Stimulated activated CD4-positive, alpha-beta T cell treated with anti-CD3 and anti-CD28 coated beads, Interleukin-2, amount 100 ng/mL, for 4 hours (primary cell): ENCODE data around the gene TUSC1.
"Not testable (repeated sequence)": the region's sequence is repeated elsewhere in the genome, so short reads cannot be mapped to it uniquely, and the experiment has no call there.

Experiments used
- DNase-seq: peaks from one replicate; pipeline ENCODE4 v3.0.0-alpha.2; 2020; ENCODE audit warnings: low read depth

The TUSC1 gene

DNA sequence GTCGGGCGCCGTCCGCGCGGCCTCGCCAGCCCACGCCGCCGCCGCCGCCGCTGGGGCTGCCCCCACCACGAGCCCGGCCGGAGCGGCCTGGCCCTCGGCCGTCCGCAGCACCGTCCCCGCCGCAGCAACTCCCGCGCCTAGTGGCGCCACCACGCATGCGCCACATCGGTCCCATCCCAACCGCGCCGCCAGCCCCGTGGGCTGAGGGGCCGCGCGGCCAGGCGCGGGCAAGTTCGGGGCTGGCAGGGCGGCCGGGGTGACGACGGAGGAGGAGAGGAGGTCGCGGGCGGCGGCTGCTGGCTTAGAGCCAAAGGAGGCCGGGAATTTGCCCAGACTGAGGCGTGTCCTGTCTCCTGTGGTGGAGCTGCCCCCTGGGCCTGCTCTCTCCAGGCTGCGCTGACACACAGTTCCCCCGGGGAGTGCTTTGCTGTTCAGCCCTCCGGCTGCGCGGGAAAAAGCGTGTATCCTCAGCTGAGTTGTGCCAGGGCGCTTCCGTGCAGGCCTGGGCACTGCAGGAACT is at the start of gene TUSC1:
Gene TUSC1 (minus strand): TSS at position 298 of the 520 bp plus-strand sequence. CDS start 132 bp downstream, at position 166.
- no peak for DNase-seq

DNA sequence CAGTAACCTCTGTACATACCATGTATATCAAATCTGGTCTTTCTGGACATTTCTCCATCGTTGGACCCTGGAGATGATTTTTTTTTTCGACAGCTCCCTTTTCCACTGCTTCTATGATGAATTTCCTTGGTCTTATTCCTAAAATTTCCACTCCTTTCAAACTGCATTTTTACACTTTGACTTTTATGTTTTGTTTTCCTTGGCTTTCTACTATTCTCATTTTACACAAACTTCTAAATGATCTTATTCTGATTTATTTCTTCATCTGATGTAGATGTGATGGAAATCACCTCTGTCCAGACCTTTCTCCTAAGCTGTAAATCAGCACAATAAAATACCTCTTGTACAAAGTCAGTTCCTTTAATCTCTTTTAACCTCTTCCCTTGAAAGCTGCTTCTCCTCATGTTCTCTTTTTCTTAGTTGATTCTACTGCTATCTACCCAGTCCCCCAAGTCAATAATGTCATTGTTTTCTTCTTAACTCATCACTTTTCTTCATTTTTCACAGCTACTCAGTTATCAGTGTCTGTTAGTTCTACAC is 48.7 kb upstream of the TUSC1 start:
- no peak for DNase-seq

DNA sequence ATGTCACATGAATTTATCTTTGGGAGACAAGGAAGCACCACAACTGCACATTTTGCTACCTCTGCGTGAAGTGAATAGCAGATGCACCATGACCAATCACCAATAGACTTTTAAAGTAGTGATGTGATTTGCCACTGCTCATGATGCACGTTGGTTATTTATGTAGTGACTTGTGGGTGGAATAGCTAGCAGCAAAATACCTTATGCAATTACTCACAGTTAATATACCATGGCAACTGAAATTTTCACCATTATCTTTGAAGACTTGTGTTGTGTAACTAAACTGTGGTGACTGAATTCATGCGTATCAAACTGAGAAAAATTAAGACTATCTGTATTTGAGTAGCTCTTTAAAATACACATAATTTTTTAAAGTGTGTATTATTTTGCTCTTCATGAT is 46.2 kb upstream of the TUSC1 start:
- no peak for DNase-seq

DNA sequence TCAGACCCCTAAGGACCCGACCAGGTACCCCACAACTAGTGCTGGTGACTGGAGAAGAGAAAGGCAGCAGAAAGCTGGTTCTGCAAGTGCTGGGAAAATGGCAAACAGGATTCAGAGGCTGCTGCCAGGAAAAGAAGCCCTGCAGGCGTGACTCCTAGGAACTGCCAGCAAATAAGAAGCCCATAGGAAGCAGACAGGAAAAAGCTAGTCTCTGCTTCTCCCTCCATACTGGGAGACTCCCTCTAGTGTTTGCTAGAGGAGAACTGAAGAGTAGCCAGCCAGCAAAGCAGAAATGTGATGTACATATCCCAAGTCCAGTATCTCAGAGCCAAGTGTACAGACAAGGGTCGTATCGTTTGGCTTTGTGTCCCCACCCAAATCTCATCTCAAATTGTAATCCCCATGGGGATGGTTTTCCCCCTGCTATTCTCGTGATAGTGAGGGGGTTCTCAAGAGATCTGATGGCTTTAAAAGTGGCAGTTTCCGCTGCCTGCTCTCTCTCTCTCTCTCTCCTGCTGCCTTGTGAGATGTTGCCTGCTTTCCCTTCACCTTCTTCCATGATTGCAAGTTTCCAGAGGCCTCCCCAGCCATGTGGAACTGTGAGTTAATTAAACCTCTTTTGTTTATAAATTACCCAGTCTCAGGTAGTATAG is 38.1 kb upstream of the TUSC1 start:
- no peak for DNase-seq

DNA sequence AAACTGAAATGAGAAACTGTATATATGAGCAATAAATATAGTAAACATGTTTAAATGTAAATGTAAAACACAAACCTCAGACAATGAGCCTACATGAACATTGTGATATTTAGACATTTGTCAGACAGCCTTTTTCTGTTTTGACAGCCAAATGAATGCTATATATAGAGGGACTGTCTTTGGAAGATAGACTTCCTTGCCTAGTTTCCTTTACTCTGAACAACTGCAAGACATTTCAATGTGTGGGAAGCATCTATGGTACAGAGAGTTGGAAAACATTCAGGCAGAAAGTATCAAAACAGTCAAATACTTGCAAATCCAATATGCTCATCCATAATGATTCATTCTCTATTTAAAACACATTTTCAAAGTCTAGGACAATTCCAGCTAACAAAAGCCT is 31.7 kb upstream of the TUSC1 start:
- DNase-seq, result no peak

DNA sequence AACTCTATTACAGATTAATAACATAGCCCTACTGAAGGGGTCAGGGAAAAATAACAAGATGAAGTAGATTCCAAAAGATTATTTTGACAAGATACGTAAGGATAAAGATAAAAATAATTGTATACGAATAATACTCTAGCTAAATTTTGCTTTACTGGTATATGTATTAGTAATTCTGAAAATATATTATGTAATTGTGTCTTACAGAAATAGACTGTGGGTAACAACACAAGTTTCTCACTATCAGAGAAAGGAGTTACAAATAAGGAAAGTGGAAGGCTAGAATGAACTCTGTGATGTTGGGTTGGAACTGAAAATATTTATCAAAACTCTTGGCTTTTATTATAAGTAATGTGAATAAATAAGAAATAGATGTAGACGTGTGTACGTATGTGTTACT is 26.6 kb upstream of the TUSC1 start:
- no peak for DNase-seq

DNA sequence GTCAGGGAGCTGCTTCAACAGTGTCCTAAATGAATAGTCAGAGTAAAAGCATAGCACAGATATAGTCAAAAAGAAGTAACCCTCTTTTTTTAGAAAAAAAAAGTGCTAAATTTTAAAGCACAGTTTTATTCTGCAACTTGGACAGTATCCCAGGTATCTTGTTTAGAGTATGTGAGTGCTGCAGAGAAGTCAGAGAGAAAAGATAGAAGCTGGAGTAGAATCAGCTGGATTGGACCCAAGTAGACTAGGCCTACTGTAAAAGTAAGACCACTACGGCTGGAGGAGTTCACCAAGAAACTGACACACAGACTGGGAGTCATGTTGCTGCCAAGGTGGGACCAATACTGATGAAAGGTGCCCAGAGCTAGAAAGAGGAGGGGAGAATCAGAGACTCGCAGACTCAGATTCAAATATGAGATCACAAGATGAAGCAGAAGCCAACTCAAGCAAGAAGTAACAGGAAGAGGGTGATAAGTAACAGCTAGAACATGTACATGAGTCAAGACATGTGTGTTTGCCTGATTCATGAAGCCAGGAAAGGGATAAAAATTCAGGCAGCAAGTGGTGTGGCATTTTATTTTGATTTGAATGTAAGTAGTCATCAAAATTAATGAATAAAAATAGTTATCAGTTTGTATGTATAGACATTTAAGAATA is 25.6 kb upstream of the TUSC1 start:
- DNase-seq, result no peak

DNA sequence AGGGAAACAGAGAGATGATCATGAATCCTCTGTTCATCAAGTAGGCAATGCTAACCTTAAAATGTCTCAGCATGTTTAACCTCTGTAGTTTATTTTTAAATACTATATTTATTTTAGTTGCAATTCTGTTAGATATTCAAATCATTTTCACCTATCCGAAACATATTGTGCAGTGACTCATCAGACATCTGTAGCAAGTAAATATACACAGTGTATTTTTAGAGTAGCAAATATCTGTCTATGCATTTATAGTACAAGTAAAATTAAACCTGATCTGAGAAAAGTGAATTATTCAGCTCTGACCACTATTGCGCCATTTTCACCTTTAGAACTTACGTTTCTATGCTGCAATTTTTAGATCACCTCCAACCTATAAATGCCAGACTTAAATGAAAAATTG is 24.3 kb upstream of the TUSC1 start:
- no peak for DNase-seq

DNA sequence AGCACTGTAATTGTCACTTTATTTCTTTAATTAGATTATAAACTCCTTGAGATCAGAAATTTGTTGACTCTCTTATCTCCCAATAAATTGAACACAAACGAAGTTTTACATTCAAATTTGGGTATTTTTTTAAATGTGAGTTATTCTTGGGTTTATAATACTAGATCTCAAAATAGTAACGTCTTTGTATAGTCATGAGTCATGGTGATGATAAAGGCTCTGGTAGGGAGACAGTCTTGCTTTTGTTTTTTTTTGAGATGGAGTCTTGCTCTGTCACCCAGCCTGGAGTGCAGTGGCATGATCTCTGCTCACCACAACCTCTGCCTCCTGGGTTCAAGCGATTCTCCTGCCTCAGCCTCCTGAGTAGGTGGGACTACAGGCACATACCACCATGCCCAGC is 22.7 kb upstream of the TUSC1 start:
- DNase-seq, result not testable (repeated sequence)

DNA sequence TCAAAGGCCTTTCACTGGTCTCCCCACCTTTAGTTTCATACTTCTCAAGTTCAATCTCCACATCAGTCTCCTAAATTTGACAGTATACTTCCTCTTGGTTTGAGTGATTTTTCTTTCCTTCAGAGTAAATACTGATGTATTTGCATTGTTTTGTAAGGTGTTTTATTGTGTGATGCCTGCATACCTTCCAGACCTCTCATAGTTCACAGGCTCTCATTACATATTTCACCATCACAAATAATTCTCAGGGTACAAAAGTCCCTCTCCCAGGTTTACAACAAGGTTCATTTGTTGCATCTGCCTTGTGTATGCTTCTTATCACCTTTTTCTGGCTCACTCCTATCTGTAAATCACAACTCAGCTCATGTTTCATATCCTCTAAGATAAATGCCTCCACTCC is 22.2 kb upstream of the TUSC1 start:
- DNase-seq, result no peak

DNA sequence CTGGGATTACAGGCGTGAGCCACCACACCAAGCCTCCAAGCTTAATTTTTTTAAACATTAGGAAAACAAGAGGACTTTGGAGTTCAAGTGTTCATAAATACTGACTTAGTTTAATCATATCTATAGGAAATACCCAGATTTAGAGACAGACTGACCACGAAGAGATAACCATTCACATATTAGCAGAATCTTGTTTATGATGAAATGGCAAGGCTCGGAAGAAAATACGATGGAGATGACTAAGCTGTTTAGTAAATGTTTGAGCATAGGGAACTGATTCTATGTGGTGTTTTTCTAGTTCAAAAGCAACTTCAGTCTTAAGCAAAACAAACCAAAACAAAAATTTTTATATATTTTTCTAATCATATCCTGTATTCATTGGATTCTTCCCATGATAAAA is 13.5 kb upstream of the TUSC1 start:
- DNase-seq, result no peak

DNA sequence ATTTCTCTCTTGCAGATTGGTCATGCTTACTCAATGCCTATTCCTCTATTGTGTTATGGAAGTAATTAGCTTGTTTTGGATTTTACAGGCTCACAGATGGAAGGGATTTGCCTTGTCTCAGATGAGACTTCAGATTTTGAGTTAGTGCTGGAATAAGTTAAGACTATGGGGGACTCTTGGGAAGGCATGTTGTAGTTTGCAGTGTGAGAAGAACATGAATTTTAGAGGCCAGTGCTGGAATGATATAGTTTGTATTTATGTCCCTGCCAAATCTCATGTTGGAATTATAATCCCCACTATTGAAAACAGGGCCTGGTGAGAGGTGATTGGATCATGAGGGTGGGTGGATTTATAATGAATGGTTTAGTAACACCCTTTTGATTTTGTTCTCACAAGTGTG is 6.1 kb upstream of the TUSC1 start:
- no peak for DNase-seq

DNA sequence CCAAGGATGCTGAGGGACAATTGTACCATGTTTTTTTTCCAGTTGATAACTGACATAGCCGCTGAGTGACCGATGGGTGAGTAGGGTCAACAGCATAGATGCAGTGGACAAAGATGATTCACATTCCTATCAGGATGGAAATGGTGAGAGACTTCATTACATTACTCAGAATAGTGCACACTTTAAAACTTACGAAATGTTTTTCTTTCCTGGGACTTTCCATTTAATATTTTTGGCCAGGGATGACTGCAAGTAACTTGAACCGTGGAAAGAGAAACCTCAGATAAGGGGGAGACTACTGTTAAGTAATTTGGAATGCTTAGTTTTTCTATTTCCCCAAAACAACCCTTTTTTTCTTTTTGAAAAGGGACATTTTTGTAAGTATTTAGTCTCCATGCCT is 3.0 kb upstream of the TUSC1 start:
- no peak for DNase-seq

DNA sequence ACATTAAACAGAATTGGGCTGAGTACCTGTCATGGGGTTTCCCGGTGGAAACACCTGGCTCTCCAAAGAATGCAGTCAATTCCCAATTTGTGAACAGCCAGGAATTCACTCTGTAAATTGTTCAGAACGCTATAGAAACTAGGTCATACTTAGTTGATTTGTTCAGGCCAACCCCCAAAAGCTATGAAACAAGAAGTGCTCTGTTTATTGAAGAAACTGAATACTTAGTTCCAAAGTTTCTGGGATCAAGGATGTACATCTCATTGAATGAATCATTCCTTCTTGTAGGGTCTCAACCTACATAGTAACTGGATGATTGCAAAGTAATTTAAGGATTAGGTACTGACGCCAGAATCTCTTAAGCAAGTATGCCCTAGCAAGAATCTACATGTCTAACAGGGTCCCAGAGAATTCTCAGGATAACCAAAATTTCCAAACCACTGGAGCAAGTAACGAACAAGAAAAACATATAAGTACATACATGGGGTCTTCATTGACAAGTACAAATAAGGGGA is 659 bp upstream of the TUSC1 start:
- no peak for DNase-seq

DNA sequence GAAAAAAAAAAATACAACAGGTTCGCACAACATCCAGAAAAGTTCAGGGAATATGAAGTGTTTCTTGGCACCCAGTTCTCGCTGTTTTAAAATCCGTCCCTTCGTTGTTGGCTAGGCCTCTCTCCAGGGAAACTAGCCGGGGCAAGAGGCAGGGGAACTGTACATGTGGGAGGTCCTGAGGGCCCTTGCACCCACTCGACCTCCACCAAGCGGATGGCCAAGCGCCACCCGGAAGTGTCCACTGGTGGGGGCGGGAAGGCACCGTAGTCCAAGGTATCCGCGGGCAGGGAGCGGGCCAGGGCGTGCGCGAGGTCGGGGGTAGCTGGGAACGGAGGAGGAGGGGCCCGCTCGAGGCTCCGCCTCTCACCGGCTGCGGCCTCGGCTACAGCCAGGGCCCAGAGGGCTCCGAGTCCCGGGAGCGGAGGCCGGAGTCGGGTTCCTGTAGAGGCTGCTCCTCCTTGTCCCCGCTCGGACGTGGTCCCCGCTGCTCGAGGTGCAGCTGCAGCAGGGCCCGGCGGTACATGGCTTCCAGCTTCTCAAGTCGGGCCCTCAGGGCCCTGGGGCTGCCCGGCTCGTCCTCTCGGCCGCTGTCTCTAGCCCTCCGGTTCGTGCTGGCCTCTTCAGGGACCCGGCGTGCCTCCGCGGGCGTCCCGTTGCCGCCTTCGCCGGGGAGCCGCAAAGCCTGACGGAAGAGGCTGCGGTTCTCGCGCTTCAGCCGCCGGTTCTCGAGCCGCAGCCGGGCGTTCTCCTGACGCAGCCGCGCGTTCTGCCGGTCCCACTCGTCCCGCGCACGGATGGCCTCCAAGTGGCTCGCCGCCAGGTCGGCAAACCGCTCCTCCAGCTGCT is 720 bp downstream of the TUSC1 start:
- no peak for DNase-seq

DNA sequence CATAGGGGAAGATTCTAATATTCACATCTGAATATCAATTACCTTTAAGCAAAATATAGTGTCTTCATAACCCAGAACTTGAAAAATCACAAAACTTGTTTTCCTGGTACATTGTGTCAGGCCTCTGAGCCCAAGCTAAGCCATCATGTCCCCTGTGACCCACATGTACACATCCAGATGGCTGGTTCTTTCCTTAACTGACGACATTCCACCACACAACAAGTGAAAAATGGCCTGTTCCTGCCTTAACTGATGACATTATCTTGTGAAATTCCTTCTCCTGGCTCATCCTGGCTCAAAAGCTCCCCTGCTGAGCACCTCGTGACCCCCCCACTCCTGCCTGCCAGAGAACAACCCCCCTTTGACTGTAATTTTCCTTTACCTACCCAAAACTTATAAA is 2.4 kb downstream of the TUSC1 start:
- not testable (repeated sequence) for DNase-seq

DNA sequence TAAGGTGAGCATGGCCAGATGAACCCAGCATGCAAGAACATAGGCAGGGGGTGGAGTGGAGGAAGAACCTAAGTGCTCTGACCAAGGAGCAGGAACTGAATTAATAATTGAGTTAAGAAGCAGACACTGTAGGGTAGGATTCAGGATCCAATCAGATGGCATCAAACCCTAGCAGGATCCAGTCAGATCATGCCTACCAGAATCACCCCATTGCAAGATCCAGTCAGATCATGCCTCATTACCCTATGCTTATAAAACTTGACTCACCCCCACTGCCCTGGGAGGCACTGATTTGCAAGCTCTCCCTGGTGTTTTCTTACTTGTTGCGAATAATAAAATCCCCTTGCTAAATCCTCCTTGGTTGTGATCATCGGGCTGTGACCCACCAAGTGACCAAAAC is 19.7 kb downstream of the TUSC1 start:
- DNase-seq, result no peak

DNA sequence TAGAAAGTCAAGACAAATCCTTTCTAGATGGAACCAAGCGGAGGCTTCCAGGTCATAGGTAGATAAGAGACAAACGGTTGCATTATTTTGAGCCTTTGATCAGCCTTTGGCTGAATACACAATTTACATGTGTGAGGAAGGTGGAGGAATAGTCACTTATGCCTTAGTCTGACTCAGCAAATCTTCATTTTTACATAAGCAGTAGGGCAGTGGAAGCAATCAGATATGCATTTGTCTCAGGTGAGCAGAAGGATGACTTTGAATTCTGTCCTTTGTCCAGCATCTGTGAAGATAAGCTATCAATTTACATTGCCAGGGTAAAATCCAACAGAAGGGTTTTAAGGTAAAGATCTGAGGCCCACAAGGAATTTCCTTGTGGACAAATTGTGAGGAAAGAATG is 23.8 kb downstream of the TUSC1 start:
- DNase-seq, result no peak

DNA sequence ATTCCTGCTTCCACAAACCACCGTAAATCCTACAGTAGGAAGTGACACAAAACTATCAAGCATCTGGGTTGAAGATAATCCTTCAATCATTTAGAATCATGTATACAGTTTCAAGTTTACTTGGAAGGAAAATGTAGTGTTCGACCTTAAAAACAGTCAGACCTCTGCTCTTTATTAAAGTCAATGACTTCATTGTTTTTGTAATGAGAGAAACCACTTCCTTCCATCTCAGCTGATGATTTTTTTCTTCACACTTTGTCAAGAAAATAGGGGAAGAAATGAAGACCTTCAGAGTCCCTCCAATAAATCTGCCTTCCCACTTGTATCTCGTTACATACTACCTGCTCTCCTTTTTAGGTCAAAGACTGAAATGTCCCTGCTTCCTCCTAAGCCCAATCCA is 30.1 kb downstream of the TUSC1 start:
- DNase-seq, result no peak

DNA sequence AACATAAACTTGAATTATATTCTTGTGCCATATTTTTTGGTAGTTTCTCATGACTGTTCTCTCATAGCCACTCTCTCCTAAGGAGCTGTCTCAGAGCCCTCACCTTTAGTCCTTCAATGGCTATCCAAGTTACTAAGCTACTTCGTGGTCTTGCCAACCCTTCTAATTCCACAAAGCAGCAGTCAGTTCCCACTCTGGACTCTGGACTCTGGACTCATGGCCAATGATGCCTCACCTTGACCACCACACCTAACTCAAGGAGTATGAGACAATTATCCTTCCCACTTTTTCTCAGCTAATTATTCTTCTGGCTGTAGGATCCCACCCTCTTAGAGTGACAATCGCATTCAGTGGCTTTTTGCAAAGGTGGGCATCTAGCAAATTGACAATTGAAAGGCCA is 42.2 kb downstream of the TUSC1 start:
- DNase-seq, result no peak

DNA sequence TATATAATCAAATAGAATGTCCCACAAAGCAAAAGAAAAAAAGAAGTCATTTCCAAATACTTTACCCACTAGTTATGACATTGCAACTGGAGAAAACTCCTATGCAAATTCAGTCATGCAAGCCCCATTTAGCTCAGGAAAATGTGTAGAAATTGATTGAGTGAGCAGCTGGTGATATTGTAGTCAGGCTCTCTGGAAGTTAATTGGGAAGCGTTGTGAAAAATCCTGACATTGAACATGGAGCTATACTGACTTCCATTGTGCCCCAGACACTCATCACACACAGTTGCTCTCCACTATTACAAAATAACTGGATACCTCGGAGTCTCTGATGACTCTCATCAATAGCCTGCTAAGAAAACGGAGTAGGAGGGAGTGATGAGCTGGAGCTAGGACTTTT is 49.0 kb downstream of the TUSC1 start:
- DNase-seq, result no peak
